Measurements from ENCODE around the gene BRME1.

- TF ChIP-seq EZH2 (IDR thresholded peaks at IDR 0.05; ENCODE audit: borderline replicate concordance, insufficient read depth, low read length, poor library complexity, severe bottlenecking) (no peak), POLR2AphosphoS5 (IDR thresholded peaks at IDR 0.05) (no peak), EP300 (conservative IDR thresholded peaks at IDR 0.05; ENCODE audit: poor library complexity, severe bottlenecking) (no peak), CTCF (IDR thresholded peaks at IDR 0.05; ENCODE audit: poor library complexity, severe bottlenecking) (no peak), MXI1 (conservative IDR thresholded peaks at IDR 0.05; ENCODE audit: poor library complexity, severe bottlenecking) (no peak), RAD21 (conservative IDR thresholded peaks at IDR 0.05) (no peak), REST (IDR thresholded peaks at IDR 0.05; ENCODE audit: borderline replicate concordance) (no peak), SMC3 (conservative IDR thresholded peaks at IDR 0.05; ENCODE audit: poor library complexity) (no peak), TAF1 (IDR thresholded peaks at IDR 0.05; ENCODE audit: low read depth) (no peak)
Measured at GRCh38 chr19:13870873-13871272, 35.0 kb downstream of the BRME1 start.
